Progenitor cell of endocrine pancreas (in vitro differentiated cells): ENCODE results near the gene ZSCAN5B. TPM values are rescaled to one million over a fixed set of nuclear protein-coding genes. Genes with fewer than 3 reads are reported as not detected.
A peak's percentile ranks its signal among the peaks of the same experiment; 100 is the strongest.

Experiments used
- DNase-seq: peaks from one replicate; pipeline ENCODE4 v3.0.0; 2021; ENCODE audit warnings: low spot score; ENCODE audit not compliant: unreplicated experiment
- H3K27ac Mint-ChIP-seq: 2 replicates; pipeline ENCODE4 v1.8.0; 2021; ENCODE audit warnings: mild to moderate bottlenecking, moderate library complexity, mixed read lengths
- H3K27me3 Mint-ChIP-seq: 2 replicates; pipeline ENCODE4 v1.8.0; 2021; ENCODE audit warnings: mixed read lengths
- H3K36me3 Mint-ChIP-seq: 2 replicates; pipeline ENCODE4 v1.8.0; 2022; ENCODE audit warnings: mixed read lengths; ENCODE audit not compliant: insufficient read depth
- H3K4me1 Mint-ChIP-seq: 2 replicates; pipeline ENCODE4 v1.8.0; 2021; ENCODE audit warnings: low read depth, mixed read lengths
- H3K4me3 Mint-ChIP-seq: 2 replicates; pipeline ENCODE4 v1.8.0; 2021; ENCODE audit warnings: low read depth, mild to moderate bottlenecking, moderate library complexity, mixed read lengths
- H3K9me3 Mint-ChIP-seq: 2 replicates; pipeline ENCODE4 v1.8.0; 2021; ENCODE audit warnings: low read depth, mixed read lengths
- total RNA-seq: library from RNA; stranded (reverse); gene quantifications from 2 replicates; pipeline ENCODE4 v1.2.1, GENCODE V29; 2021
- TF ChIP-seq, protein P1 (sequence below): fragments of 200-600 bp; sonication (generic); IDR thresholded peaks from one replicate; pipeline ENCODE4 v1.5.0; 2021; ENCODE audit warnings: antibody characterized with exemption, mild to moderate bottlenecking; ENCODE audit not compliant: unreplicated experiment

The ZSCAN5B gene
- total RNA-seq, 1 donor from 2014 or later, result not detected

DNA sequence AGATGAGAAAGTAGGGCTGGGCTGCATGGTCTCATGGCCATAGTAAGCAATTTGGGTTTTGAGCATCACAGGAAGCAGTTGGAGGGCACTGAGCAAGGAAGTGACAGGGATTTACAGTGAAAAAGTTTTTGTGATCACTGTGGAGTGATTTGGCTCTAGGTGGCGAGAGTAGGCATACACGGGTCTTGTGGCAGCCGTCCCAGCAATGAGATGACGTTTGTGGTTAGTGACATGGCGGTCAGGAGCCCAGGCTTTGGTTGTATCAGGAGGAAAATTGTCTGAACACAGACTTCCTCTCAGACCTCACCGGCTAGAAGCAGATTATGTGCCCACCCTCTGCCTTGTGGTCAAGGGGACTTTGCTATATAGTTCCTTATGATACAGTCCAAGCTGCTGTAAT lies 53.2 kb downstream of the ZSCAN5B start:
- peak overlapping the region; percentile 56 for H3K4me3 Mint-ChIP-seq
- no peaks in the 10 kb centered on the region for H3K9me3 Mint-ChIP-seq
- H3K27ac Mint-ChIP-seq, result peak overlapping the region; percentile 49
- peaks cover 7% of the 10 kb centered on the region for H3K36me3 Mint-ChIP-seq
- TF ChIP-seq, protein P1, sequence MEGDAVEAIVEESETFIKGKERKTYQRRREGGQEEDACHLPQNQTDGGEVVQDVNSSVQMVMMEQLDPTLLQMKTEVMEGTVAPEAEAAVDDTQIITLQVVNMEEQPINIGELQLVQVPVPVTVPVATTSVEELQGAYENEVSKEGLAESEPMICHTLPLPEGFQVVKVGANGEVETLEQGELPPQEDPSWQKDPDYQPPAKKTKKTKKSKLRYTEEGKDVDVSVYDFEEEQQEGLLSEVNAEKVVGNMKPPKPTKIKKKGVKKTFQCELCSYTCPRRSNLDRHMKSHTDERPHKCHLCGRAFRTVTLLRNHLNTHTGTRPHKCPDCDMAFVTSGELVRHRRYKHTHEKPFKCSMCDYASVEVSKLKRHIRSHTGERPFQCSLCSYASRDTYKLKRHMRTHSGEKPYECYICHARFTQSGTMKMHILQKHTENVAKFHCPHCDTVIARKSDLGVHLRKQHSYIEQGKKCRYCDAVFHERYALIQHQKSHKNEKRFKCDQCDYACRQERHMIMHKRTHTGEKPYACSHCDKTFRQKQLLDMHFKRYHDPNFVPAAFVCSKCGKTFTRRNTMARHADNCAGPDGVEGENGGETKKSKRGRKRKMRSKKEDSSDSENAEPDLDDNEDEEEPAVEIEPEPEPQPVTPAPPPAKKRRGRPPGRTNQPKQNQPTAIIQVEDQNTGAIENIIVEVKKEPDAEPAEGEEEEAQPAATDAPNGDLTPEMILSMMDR, result no peak
- DNase-seq, result no peak
- no peaks in the 10 kb centered on the region for H3K27me3 Mint-ChIP-seq
- peaks cover 35% of the 10 kb centered on the region for H3K4me1 Mint-ChIP-seq

DNA sequence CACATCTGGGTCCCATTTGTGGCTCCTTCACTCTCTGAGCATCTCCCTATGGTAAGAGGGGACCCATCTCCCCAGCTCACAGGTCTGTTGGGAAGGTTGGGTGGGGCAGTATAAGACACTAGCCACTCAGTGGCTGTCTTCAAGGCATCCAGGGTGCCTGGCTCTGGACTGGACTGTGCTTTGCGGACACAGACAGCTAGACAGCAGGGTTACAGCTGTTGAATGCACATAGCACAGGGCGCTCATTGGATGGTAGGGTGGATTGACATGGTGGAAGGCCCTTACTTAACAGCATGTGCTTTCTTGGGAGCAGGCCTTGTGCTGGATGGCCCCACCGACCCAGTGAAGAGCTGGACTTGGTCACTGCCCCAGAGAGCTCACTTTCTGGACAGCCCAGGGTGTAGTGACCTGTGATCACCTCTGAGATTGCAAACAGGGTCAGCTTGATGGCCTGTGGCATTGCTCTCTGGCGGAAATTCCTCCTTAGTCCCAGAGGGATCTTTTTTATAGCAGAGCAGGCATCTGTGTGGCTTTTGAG lies 54.6 kb downstream of the ZSCAN5B start:
- Mint-ChIP-seq H3K9me3 (no peaks in the 10 kb centered on the region), H3K27me3 (no peaks in the 10 kb centered on the region), H3K4me1 (peaks cover 37% of the 10 kb centered on the region), H3K4me3 (peak overlapping the region; percentile 83), H3K36me3 (peaks cover 2% of the 10 kb centered on the region), H3K27ac (peak overlapping the region; percentile 99)
- DNase-seq, result no peak
- TF ChIP-seq, protein P1, result no peak

DNA sequence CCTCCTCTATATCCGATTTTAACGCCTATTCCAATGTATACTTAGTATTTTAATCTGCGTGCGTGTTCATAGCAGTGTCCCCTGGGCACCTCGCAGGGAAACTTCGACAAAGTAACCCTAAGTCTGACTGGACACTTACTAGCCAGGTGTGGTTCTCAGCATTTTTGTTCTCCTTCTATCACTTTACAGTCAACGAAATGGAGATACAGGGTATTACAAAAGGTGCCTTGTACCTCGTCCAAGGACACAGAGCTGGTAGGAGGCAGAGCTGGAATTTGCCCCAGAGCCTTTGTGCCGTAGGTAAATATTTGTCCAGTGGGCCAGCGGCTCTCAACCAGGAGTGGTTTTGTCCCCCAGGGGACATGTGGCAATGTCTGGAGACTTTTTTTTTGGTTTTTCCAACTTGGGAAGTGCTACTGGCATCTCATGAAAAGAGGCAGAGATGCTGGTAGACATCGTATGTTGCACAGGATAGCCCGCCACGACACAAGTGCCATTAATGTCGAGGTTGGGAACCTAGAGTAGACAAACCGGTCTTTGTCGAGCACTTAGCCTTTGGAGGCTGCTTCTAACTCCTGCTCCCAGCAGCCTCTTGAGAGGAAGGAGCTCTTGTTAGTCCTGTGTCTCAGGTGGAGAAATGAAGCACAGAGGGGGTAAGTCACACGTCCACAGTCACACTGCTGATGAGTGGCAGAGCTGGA lies 55.3 kb downstream of the ZSCAN5B start:
- peaks cover 2% of the 10 kb centered on the region for H3K36me3 Mint-ChIP-seq
- H3K27ac Mint-ChIP-seq, result peak overlapping the region; percentile 99
- TF ChIP-seq, protein P1, result no peak
- DNase-seq, result peak; percentile 41
- peaks cover 37% of the 10 kb centered on the region for H3K4me1 Mint-ChIP-seq
- peak overlapping the region; percentile 83 for H3K4me3 Mint-ChIP-seq
- H3K27me3 Mint-ChIP-seq, result no peaks in the 10 kb centered on the region
- H3K9me3 Mint-ChIP-seq, result no peaks in the 10 kb centered on the region

DNA sequence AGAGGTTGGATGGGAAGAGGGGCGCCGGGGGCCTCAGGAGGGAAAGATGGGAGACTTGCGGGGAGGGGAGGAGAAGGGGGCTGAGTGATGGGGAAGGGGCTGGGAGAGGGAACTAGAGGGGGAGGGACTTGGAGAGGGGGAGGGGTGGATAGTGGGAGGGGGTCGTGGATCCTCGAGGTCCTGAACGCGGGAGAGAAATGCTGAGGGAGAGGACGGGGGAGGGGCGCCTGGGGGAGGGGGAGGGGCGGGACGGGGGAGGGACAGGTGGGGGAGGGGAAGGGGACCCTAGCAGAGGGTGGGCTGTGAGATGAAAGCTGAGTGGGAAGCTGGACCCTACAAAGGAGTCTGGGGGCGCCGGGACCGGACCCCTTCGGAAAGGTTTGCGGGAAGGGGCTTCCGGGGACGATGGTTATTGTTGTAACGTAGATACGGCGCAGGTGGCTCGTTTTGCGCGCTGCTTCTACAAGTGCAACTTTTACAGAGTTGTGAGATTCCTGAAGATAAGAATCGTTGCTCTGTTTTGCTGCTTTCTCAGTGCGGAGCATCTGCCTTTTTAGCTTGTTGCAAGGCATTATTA lies 56.1 kb downstream of the ZSCAN5B start:
- DNase-seq, result peak; percentile 27
- H3K4me1 Mint-ChIP-seq, result peaks cover 37% of the 10 kb centered on the region
- H3K9me3 Mint-ChIP-seq, result no peaks in the 10 kb centered on the region
- H3K27ac Mint-ChIP-seq, result peak overlapping the region; percentile 99
- H3K36me3 Mint-ChIP-seq, result peaks cover 2% of the 10 kb centered on the region
- H3K27me3 Mint-ChIP-seq, result no peaks in the 10 kb centered on the region
- TF ChIP-seq, protein P1, result no peak
- H3K4me3 Mint-ChIP-seq, result peak overlapping the region; percentile 83

DNA sequence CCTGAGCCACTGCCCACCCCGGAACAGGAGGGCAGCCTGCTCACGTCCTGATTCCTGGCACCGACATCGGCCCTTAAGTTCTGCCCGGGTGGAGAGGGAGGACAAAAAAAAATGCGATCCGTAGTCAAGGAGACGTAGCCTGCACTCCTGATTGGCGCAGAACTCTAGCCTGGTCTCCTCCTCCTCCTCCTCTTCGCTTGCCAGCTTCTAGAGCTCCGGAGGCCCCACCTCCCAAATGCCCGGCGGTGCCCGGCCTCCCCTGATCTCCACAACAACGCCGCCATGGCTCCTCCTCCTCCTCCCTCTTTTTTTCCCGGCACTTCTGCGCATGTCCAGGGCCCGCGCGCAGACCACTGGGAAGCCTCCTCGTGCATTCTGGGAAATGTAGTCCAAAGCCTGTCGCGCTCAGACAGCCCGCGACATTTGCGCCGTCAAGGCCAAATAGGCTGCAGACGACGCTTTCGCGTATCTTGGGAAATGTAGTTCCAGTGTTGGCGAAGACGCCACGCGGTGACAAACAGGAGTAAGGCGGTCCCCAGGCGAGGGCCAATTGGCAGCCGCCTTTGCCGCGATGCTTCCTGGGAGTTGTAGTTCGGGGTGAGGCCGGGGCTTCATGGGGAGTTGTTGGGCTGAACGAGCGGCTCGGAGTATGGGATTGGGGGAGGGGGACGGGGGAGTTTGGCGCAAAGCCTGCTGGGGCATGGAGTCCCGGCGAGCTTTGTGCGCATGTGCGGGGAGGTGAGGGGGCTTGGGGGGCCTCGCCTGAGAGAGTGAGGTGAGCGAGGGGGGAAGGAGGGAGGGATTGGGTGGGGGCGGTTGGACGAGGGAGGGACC lies 56.8 kb downstream of the ZSCAN5B start, which contains the start of gene ZNF444:
TSS of gene ZNF444 (plus strand) at position 705 of the 834 bp plus-strand sequence. CDS start 5,625 bp downstream, outside the sequence.
- H3K27me3 Mint-ChIP-seq, result no peaks in the 10 kb centered on the region
- TF ChIP-seq, protein P1, result no peak
- peaks cover 2% of the 10 kb centered on the region for H3K36me3 Mint-ChIP-seq
- peak within 1 kb of the TSS; percentile 83 for H3K4me3 Mint-ChIP-seq
- DNase-seq, result peak; percentile 98
- H3K9me3 Mint-ChIP-seq, result no peaks in the 10 kb centered on the region
- peaks cover 40% of the 10 kb centered on the region for H3K4me1 Mint-ChIP-seq
- H3K27ac Mint-ChIP-seq, result peak within 1 kb of the TSS; percentile 99
